WTC11 (cell line): Measurements from ENCODE around the gene CIB1. TPM values are rescaled to one million over a fixed set of nuclear protein-coding genes. Genes with fewer than 3 reads are reported as not detected.
A peak's percentile ranks its signal among the peaks of the same experiment; 100 is the strongest.

ENCODE experiments used
- ATAC-seq: fragments of 200-7000 bp; cut with Tn5 transposase; 2 replicates; pipeline ENCODE4 v1.10.0; 2021; ENCODE audit warnings: mild to moderate bottlenecking, moderate library complexity
- CTCF ChIA-PET: fragments of 300-600 bp; sonication (Branson Sonifier 250); formaldehyde crosslinking; loops from one replicate; lab custom pipeline; 2021; ENCODE audit warnings: antibody characterized with exemption; lab: Charles Lee
- POLR2A ChIA-PET: fragments of 350-600 bp; sonication (Branson Sonifier 250); formaldehyde crosslinking; loops from one replicate; lab custom pipeline; 2021; ENCODE audit warnings: antibody characterized with exemption; lab: Charles Lee
- DNase-seq: peaks from one replicate; pipeline ENCODE4 v3.0.0; 2021; ENCODE audit warnings: low spot score
- H3K27ac Mint-ChIP-seq: 2 replicates; pipeline ENCODE4 v1.8.0; 2021; ENCODE audit warnings: mixed read lengths
- H3K27me3 Mint-ChIP-seq: 2 replicates; pipeline ENCODE4 v1.8.0; 2021; ENCODE audit warnings: low read depth, mild to moderate bottlenecking, moderate library complexity, mixed read lengths
- H3K36me3 Mint-ChIP-seq: 2 replicates; pipeline ENCODE4 v1.8.0; 2021; ENCODE audit warnings: mixed read lengths
- H3K4me1 Mint-ChIP-seq: 2 replicates; pipeline ENCODE4 v1.8.0; 2022; ENCODE audit warnings: mixed read lengths
- H3K4me3 Mint-ChIP-seq: 2 replicates; pipeline ENCODE4 v1.8.0; 2021; ENCODE audit warnings: mild to moderate bottlenecking, moderate library complexity, mixed read lengths
- H3K9me3 Mint-ChIP-seq: 2 replicates; pipeline ENCODE4 v1.8.0; 2021; ENCODE audit warnings: mixed read lengths
- AFF4 ChIP-seq: sonication (generic); formaldehyde crosslinking; IDR thresholded peaks from 2 replicates; pipeline ENCODE4 v1.8.1; 2023; ENCODE audit warnings: mild to moderate bottlenecking, missing genetic modification reagents, borderline replicate concordance
- FOXK1 ChIP-seq: sonication (generic); formaldehyde crosslinking; IDR thresholded peaks from 2 replicates; pipeline ENCODE4 v1.8.0; 2022; ENCODE audit warnings: mild to moderate bottlenecking, moderate library complexity, missing genetic modification reagents
- IRF1 ChIP-seq: sonication (generic); formaldehyde crosslinking; IDR thresholded peaks from 2 replicates; pipeline ENCODE4 v1.8.0; 2023; ENCODE audit warnings: missing genetic modification reagents
- IRF2 ChIP-seq: sonication (generic); formaldehyde crosslinking; IDR thresholded peaks from 2 replicates; pipeline ENCODE4 v1.8.0; 2022; ENCODE audit warnings: low read depth, missing genetic modification reagents, borderline replicate concordance
- MAX ChIP-seq: sonication (generic); formaldehyde crosslinking; IDR thresholded peaks from 2 replicates; pipeline ENCODE4 v1.8.0; 2022; ENCODE audit warnings: mild to moderate bottlenecking, missing genetic modification reagents
- MXD4 ChIP-seq: fragments of 250-450 bp; sonication (Bioruptor Pico); IDR thresholded peaks from 2 replicates; pipeline ENCODE4 v1.8.0; 2021; ENCODE audit warnings: mild to moderate bottlenecking, moderate library complexity, borderline replicate concordance
- NFE2L1 ChIP-seq: sonication (generic); formaldehyde crosslinking; IDR thresholded peaks from 2 replicates; pipeline ENCODE4 v1.8.1; 2023; ENCODE audit warnings: missing genetic modification reagents
- ZNF121 ChIP-seq: sonication (generic); formaldehyde crosslinking; IDR thresholded peaks from 2 replicates; pipeline ENCODE4 v1.8.0; 2023; ENCODE audit warnings: missing genetic modification reagents
- ZNF219 ChIP-seq: sonication (generic); formaldehyde crosslinking; IDR thresholded peaks from 2 replicates; pipeline ENCODE4 v1.8.0; 2023; ENCODE audit warnings: missing genetic modification reagents, mild to moderate bottlenecking, borderline replicate concordance
- ZNF263 ChIP-seq: sonication (generic); formaldehyde crosslinking; IDR thresholded peaks from 2 replicates; pipeline ENCODE4 v1.8.1; 2022; ENCODE audit warnings: low read depth, mild to moderate bottlenecking, moderate library complexity, missing genetic modification reagents
- ZNF671 ChIP-seq: fragments of 250-450 bp; sonication (Bioruptor Pico); IDR thresholded peaks from 2 replicates; pipeline ENCODE4 v1.8.0; 2021; ENCODE audit warnings: mild to moderate bottlenecking
- total RNA-seq: library from RNA; stranded (reverse); gene quantifications from 3 replicates; pipeline ENCODE4 v1.2.3, GENCODE V29; 2021
- TF ChIP-seq, protein P1 (sequence below): sonication (generic); formaldehyde crosslinking; IDR thresholded peaks from 2 replicates; pipeline ENCODE4 v1.8.0; 2023; ENCODE audit warnings: mild to moderate bottlenecking, missing genetic modification reagents
- TF ChIP-seq, protein P2 (sequence below): sonication (generic); formaldehyde crosslinking; IDR thresholded peaks from 2 replicates; pipeline ENCODE4 v1.8.0; 2022; ENCODE audit warnings: mild to moderate bottlenecking, missing genetic modification reagents
- TF ChIP-seq, protein P3 (sequence below): sonication (generic); formaldehyde crosslinking; IDR thresholded peaks from 2 replicates; pipeline ENCODE4 v1.8.1; 2023; ENCODE audit warnings: mild to moderate bottlenecking, missing genetic modification reagents, moderate library complexity
- TF ChIP-seq, protein P4 (sequence below): sonication (generic); formaldehyde crosslinking; IDR thresholded peaks from 2 replicates; pipeline ENCODE4 v1.8.0; 2022; ENCODE audit warnings: missing genetic modification reagents

CIB1 gene
- total RNA-seq, 1 experiment from 2014 or later = 29.6 TPM

- TF ChIP-seq AFF4 (no peak), FOXK1 (CRISPR knock-in tag) (no peak), IRF1 (CRISPR knock-in tag) (no peak), ZNF121 (CRISPR knock-in tag) (no peak), NFE2L1 (CRISPR knock-in tag) (no peak), ZNF671 (no peak), IRF2 (CRISPR knock-in tag) (no peak)
- TF ChIP-seq, protein P1, sequence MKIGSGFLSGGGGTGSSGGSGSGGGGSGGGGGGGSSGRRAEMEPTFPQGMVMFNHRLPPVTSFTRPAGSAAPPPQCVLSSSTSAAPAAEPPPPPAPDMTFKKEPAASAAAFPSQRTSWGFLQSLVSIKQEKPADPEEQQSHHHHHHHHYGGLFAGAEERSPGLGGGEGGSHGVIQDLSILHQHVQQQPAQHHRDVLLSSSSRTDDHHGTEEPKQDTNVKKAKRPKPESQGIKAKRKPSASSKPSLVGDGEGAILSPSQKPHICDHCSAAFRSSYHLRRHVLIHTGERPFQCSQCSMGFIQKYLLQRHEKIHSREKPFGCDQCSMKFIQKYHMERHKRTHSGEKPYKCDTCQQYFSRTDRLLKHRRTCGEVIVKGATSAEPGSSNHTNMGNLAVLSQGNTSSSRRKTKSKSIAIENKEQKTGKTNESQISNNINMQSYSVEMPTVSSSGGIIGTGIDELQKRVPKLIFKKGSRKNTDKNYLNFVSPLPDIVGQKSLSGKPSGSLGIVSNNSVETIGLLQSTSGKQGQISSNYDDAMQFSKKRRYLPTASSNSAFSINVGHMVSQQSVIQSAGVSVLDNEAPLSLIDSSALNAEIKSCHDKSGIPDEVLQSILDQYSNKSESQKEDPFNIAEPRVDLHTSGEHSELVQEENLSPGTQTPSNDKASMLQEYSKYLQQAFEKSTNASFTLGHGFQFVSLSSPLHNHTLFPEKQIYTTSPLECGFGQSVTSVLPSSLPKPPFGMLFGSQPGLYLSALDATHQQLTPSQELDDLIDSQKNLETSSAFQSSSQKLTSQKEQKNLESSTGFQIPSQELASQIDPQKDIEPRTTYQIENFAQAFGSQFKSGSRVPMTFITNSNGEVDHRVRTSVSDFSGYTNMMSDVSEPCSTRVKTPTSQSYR = no peak
- TF ChIP-seq, protein P2, sequence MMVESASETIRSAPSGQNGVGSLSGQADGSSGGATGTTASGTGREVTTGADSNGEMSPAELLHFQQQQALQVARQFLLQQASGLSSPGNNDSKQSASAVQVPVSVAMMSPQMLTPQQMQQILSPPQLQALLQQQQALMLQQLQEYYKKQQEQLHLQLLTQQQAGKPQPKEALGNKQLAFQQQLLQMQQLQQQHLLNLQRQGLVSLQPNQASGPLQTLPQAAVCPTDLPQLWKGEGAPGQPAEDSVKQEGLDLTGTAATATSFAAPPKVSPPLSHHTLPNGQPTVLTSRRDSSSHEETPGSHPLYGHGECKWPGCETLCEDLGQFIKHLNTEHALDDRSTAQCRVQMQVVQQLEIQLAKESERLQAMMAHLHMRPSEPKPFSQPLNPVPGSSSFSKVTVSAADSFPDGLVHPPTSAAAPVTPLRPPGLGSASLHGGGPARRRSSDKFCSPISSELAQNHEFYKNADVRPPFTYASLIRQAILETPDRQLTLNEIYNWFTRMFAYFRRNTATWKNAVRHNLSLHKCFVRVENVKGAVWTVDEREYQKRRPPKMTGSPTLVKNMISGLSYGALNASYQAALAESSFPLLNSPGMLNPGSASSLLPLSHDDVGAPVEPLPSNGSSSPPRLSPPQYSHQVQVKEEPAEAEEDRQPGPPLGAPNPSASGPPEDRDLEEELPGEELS (CRISPR knock-in tag) = no peak
- TF ChIP-seq, protein P3, sequence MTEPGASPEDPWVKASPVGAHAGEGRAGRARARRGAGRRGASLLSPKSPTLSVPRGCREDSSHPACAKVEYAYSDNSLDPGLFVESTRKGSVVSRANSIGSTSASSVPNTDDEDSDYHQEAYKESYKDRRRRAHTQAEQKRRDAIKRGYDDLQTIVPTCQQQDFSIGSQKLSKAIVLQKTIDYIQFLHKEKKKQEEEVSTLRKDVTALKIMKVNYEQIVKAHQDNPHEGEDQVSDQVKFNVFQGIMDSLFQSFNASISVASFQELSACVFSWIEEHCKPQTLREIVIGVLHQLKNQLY (CRISPR knock-in tag) = no peak
These were observed 36.9 kb upstream of the CIB1 start (continued) for GRCh38 chr15:90270502-90271150.

GRCh38 chr15:90268415-90268814 lies 34.7 kb upstream of the CIB1 start:
- no peaks in the 10 kb centered on the region for H3K9me3 Mint-ChIP-seq
- peaks cover 40% of the 10 kb centered on the region for H3K4me1 Mint-ChIP-seq
- no peaks in the 10 kb centered on the region for H3K27me3 Mint-ChIP-seq
- DNase-seq = no peak
- ATAC-seq = no peak
- H3K36me3 Mint-ChIP-seq = peaks cover 47% of the 10 kb centered on the region
- ChIA-PET CTCF (interaction anchor here (0.6 to 1.8 kb wide), 10 partner anchors 13 to 666 kb away, joined by 3 to 9 read pairs (median 4); partner anchors contain the start of genes CIB1 and UNC45A), POLR2A (interaction anchor here (0.5 kb wide), 1 partner anchor 54 kb away, joined by 3 read pairs; no protein-coding TSS in a partner anchor)
- H3K27ac Mint-ChIP-seq = peak overlapping the region; percentile 80
- peak overlapping the region; percentile 95 for H3K4me3 Mint-ChIP-seq
- TF ChIP-seq, protein P4, sequence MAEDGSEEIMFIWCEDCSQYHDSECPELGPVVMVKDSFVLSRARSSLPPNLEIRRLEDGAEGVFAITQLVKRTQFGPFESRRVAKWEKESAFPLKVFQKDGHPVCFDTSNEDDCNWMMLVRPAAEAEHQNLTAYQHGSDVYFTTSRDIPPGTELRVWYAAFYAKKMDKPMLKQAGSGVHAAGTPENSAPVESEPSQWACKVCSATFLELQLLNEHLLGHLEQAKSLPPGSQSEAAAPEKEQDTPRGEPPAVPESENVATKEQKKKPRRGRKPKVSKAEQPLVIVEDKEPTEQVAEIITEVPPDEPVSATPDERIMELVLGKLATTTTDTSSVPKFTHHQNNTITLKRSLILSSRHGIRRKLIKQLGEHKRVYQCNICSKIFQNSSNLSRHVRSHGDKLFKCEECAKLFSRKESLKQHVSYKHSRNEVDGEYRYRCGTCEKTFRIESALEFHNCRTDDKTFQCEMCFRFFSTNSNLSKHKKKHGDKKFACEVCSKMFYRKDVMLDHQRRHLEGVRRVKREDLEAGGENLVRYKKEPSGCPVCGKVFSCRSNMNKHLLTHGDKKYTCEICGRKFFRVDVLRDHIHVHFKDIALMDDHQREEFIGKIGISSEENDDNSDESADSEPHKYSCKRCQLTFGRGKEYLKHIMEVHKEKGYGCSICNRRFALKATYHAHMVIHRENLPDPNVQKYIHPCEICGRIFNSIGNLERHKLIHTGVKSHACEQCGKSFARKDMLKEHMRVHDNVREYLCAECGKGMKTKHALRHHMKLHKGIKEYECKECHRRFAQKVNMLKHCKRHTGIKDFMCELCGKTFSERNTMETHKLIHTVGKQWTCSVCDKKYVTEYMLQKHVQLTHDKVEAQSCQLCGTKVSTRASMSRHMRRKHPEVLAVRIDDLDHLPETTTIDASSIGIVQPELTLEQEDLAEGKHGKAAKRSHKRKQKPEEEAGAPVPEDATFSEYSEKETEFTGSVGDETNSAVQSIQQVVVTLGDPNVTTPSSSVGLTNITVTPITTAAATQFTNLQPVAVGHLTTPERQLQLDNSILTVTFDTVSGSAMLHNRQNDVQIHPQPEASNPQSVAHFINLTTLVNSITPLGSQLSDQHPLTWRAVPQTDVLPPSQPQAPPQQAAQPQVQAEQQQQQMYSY (CRISPR knock-in tag) = no peak
- TF ChIP-seq ZNF263 (CRISPR knock-in tag) (no peak), ZNF219 (CRISPR knock-in tag) (no peak), IRF1 (CRISPR knock-in tag) (no peak), NFE2L1 (CRISPR knock-in tag) (no peak), ZNF671 (no peak), MAX (no peak), MXD4 (no peak)
